ENCODE data around the gene POLN.

POLN gene

DNA sequence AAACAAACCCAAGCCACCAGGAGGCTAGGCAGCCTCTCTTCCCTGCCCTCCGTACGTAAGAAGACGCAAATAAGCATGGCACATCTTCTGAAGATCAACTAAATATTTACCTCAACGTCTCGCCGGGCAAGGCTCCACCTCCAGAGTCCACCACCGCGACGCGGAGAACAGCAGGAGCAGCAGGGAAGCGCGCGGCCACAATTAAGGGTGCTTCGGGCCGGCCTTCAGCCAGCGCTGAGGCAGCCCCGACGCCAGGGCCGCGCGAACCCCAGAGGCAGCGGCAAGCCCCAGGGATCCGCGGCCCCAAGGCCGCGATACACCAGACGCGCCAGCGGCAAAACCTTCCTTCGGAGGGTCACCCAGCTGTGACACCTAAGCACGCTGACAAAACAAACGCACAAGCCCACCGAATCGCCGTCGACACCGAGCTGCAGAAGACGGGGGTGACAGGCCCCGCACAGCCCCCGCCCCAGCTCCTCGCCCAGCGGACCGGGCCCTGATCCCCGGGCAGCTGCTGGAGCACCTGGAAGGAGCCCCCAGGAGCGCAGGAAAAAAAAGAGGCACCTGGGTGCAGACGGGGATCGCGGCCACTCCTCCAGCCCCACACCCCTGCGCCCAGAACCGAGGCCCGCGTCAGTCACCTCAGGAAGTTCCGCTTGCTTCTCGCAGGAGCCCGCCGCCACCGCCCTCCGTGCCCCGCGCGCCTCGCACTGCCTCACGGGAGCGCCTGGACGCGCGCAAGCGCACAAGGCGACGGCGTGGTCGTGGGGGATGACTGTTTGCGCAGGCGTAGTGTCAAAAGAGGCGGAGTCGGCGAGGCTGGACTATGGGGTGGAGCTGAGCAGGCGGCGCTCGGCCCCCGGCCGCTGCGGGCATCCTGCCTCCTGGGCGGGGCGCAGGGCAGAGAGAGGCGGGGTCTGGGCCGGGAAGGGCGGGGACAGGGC, at the start of gene POLN, which contains the start of gene HAUS3:
Gene POLN, minus strand, starts transcription at position 712 of the 944 bp plus-strand sequence. CDS start 12,890 bp downstream, outside the sequence.
Gene HAUS3, minus strand, starts transcription at position 712 of the 944 bp plus-strand sequence. CDS start 1,175 bp downstream, outside the sequence.
- DNase-seq (ENCODE audit: low read depth in 3 of 3, low spot score in 1 of 3), result peak; percentile 98 to 99 (median 99)

GRCh38 chr4:2290974-2291704, 49.2 kb upstream of the POLN start:
- peak in 2 of 3 donors; percentile 38 to 59 for DNase-seq (ENCODE audit: low read depth in 3 of 3, low spot score in 1 of 3)

GRCh38 chr4:2290488-2290887, 48.6 kb upstream of the POLN start:
- no peak for DNase-seq (ENCODE audit: low read depth in 3 of 3, low spot score in 1 of 3)

DNA sequence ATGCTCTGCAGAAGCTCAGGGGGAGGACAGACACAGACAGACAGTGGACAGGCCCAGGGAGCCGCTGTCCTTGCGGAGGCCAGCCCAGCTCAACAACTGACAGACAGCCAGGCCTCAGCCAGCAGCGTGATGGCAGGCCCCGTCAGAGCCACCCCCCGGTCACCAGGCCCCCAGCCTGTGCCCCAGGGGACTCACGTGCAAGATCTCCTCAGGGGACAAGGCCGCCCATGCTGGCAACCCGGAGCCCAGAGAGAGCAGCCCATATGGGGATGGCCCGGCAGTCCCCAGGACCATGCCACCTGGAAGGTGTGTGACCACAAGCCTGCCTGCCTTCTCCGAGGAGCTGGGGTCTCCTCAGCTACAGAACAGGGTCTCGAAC, 48.0 kb upstream of the POLN start:
- DNase-seq (ENCODE audit: low read depth in 3 of 3, low spot score in 1 of 3), result no peak

- DNase-seq (ENCODE audit: low read depth in 3 of 3, low spot score in 1 of 3), result no peak
These were observed 47.5 kb upstream of the POLN start for GRCh38 chr4:2289311-2289954.

- DNase-seq (ENCODE audit: low read depth in 3 of 3, low spot score in 1 of 3), result no peak
These were observed 46.2 kb upstream of the POLN start for GRCh38 chr4:2288051-2288541.

GRCh38 chr4:2287594-2287915, 45.6 kb upstream of the POLN start:
- no peak for DNase-seq (ENCODE audit: low read depth in 3 of 3, low spot score in 1 of 3)

GRCh38 chr4:2286904-2287593, 45.1 kb upstream of the POLN start:
- no peak for DNase-seq (ENCODE audit: low read depth in 3 of 3, low spot score in 1 of 3)

DNA sequence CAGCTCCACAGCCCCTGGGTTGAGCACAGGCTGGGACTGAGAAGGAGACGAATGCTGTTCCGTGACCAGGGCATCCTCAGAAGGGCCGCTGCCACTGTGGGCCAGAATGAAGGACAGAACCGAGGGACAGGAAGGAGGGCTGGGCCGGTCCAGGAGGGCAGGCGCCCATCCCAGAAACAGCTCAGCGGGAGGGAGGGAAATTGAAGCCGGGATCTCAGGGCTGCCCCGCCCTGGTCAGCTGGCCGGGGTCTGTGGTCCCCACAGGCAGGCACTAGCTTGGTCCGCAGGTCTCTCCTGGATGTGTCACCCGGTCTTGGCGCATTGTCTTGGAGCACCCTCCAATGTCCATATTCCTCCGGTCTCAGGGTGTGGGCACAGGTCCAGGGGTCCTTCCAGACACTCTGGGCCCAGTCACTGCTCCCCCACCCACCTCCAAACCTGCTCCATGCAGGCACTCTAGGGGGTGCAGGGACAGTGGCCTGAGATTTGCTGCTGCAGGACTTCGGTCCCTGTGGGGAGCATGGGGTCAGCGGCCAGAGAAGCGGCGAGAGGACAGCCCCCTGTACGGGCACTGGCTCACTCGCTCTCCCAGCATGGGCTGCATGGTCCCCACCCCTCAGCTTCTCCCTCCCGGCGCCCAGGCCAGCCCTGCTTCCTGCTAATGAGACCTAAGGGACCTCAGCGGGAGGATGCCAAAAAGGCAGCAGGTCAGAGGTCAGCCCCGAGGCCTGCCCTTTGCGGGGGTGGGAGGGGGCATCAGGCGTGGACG, 43.9 kb upstream of the POLN start:
- no peak for DNase-seq (ENCODE audit: low read depth in 3 of 3, low spot score in 1 of 3)

- DNase-seq (ENCODE audit: low read depth in 3 of 3, low spot score in 1 of 3), result no peak
These were observed 43.2 kb upstream of the POLN start for GRCh38 chr4:2284934-2285612.

- no peak for DNase-seq (ENCODE audit: low read depth in 3 of 3, low spot score in 1 of 3)
These were observed 42.4 kb upstream of the POLN start for GRCh38 chr4:2284161-2284933.

GRCh38 chr4:2283199-2283711, 41.3 kb upstream of the POLN start:
- no peak for DNase-seq (ENCODE audit: low read depth in 3 of 3, low spot score in 1 of 3)

DNA sequence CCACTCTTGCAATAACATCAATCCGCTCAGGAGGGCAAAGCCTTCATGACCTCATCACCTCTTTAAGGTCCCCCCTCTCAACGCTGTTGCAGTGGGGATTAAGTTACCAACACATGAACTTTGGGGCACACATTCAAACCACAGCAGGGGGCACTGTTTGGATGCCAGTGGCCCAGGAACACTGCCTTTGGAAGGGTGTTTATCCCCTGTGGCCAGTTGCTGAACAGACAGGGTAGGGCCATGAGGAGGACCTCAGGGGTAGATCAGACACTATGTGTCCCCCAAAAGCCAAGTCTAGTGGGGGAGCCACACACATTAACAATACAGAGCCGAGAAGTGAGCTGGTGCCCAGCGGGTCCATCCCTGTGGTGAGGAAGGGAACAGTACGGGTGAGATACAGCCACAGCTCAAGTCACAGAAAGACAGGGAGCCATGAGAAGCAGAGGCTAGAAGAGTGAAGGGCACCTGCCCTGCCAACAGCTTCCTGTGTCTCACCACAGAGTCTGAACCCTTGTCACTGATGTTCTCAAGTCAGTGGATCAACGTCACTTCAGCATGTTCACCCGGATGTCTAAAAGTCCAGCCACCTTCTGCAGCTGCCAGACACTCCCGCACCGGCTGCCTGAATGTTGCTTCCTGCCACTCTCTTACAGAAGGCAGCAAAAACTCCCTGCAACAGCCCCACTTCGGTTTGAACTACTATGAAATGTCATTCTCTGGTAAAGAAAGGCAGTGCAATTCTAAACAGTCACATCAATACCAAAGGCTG, 39.8 kb upstream of the POLN start:
- peak in 2 of 3 donors; percentile 67 to 79 for DNase-seq (ENCODE audit: low read depth in 3 of 3, low spot score in 1 of 3)

DNA sequence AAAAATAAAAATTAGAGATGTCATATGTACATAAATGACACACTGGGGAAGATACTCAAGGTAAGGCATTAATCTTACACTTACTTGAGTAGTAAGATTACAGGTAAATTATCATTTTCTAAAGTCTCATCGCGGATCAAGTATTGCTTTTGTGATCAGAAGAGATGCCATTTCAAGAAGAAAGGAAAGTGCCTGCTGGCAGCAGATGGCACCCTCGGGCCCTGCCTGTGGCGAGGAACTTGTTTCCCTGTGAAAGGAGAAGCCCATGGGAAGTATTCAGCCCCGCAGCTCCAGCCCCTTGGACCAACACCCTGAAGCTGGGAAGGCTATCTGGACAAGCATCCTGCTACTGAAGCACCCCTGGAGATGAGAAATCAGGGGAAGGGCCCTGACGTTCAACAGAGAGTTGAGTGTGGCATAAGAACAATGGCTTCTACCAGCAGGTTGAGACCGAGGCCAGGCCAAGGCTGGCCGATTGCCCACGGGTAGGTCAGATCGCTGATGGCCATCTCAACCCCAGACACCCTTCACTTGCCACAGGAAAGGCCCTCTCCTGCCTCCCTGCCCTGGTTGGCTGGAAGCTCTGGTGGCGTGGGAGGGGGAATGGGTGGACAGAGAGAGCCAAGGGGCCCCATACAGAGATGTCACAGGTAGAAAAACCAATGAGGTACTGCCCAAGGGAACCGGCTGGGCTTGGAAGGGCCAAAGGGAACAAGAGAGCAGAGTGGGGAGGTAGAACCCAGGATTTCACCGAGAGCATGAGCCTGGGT, 38.8 kb upstream of the POLN start:
- DNase-seq (ENCODE audit: low read depth in 3 of 3, low spot score in 1 of 3), result no peak

DNA sequence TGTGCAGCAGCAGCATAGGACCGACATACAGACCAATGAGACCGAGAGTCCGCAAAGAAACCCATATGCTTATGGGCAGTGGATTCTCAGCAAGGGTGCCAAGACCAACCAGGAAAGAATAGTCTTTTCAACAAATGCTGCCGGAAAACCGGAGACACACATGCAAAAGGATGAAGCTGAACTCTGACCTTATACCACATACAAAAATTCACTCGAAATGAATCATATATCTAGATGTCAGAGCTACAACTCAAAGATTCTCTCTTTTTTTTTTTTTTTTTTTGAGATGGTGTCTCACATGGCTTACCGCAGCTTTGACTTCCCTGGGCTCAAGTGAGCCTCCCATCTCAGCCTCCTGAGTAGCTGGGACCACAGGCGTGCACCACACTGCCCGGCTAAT, 36.0 kb upstream of the POLN start:
- DNase-seq (ENCODE audit: low read depth in 3 of 3, low spot score in 1 of 3), result no peak

DNA sequence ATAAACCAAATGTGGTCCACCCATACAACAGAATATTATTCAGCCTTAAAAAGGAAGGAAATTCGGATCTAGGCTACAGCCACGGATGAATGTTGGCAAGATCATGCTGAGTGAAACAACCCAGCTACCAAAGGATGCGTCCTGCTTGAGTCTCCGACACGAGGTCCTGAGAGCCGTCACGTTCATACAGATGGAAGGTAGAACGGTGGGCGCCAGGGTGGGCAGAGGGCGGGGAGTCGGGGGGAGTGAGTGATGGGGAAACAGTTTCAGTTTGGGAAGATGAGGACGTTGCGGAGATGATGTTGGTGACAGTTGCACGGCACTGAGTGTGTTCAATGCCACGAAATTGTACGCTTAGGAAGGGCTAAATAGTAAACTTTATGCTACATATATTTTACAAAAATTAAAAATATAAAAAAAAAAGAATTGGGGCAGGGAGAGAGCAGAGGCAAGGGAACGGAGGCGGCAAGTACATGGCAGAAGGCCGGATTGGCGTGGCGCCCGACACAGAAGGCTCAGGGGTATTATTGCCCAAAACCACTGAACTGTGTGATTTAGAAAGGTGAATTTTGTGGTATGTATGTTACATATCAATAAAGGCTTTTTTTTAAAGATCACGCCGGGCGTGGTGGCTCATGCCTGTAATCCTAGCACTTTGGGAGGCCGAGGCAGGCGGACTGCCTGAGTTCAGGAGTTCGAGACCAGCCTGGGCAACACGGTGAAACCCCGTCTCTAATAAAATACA, 34.8 kb upstream of the POLN start:
- DNase-seq (ENCODE audit: low read depth in 3 of 3, low spot score in 1 of 3), result no peak

Measured in stimulated activated CD4-positive, alpha-beta T cell treated with anti-CD3 and anti-CD28 coated beads, TNF-alpha, amount 100 ng/mL, for 1 hour (primary cell).